ENCODE results near the gene ZNF318.

The ZNF318 gene

GRCh38 chr6:43297644-43298564 is 71.5 kb downstream of the ZNF318 start, which contains the start of gene SLC22A7:
SLC22A7 (plus strand) TSS chr6:43298260; CDS start chr6:43298359, 99 bp downstream.
- no peak for DNase-seq

- no peak for DNase-seq
These were observed 72.5 kb downstream of the ZNF318 start for GRCh38 chr6:43296780-43297497.

- DNase-seq: no peak
These were observed 74.0 kb downstream of the ZNF318 start for GRCh38 chr6:43295456-43295855.

- DNase-seq: no peak
These were observed 74.9 kb downstream of the ZNF318 start for GRCh38 chr6:43294536-43294935.

- DNase-seq: no peak
These were observed 75.7 kb downstream of the ZNF318 start for GRCh38 chr6:43293698-43294097.

- no peak for DNase-seq
These were observed 76.6 kb downstream of the ZNF318 start for GRCh38 chr6:43292763-43293318.

DNA sequence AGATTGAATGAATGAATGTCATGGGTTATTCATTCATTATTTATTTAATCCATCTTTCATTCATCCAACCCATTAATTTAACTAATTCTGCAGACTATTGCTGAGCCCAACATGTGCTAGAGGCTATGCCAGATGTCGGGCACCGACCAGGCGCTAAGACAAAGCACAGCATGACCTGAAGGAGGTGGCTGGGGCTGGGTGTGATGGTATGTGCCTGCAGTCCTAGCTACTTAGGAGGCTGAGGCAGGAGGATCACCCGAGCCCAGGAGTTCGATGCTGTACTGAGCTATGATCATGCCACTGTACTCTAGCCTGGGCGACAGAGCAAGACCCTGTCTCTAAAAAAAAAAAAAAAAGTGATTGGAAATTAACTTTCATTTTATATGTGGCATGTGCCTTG is 77.1 kb downstream of the ZNF318 start:
- no peak for DNase-seq

- DNase-seq: no peak
These were observed 77.7 kb downstream of the ZNF318 start for GRCh38 chr6:43291708-43292107.

GRCh38 chr6:43290905-43291355 is 78.5 kb downstream of the ZNF318 start:
- DNase-seq: no peak

DNA sequence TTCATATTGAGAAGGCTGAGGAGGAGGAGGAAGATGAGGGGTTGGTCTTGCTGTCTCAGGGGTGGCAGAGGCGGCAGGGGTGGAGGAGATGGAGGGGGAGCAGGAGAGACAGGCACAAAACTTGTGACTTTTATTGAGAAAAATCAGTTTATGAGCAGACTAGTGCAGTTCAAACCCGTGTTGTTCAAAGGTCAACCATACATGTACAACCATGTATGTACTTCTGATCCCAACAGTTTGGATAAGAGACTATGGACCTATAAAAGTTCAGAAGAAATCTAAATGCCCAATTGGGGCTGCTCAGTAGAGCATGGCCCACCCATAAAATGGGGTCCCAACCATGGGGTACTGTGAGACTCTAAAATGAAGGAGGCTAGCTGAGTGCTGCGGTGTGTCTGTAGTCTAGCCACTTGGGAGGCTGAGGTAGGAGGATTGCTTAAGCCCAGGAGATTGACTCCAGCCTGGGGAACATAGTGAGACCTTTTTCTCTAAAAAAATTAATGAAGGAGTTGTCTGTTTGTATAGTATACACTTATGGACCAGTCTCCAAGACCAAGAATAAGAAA is 79.0 kb downstream of the ZNF318 start:
- DNase-seq: no peak

DNA sequence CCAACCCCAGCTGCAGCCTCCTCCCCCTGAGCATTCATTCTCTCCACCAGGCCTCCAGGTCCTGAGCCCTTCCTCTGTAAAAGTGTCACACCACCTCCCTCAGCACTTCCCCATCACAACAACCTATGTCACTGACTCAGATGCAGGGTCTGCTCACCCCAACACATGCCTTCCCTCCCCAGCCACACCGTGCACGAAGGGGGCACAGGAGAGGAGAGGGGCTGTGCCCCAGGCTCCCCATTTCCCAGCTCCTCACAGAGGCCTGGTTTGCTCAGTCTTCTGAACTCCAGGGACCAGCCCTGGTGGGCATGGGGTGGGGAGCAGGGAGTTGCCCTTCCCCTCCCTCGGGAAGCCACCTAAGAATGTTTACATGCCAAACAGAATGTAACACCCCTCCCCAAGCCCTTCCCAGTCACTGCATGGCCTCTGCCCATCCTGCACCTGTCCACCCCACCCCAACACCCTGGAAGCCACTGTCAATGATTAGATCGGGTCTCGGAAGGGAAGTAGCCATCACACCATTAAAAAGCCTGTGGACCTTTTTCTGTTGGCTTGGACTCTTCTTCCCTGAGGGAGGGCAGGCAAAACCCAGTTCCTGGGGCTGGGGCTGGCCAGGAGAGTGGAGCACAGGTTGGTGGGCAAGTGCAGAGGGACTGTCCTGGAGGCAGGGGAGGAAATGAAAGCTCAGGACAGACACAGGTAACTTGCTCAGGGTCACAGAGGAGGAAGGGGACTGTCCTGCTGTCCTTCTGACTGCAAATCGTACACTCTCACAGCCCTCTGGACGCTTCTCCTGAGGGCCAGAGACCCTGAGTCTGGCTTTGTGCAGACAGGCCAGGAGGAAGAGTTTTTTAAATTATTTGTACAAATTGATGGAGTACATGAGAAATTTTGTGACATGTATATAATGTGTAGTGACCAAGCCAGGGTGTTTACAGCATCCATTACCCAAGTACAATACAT is 81.4 kb downstream of the ZNF318 start:
- DNase-seq: no peak

- no peak for DNase-seq
These were observed 82.3 kb downstream of the ZNF318 start for GRCh38 chr6:43286980-43287716.

- no peak for DNase-seq
These were observed 82.9 kb downstream of the ZNF318 start for GRCh38 chr6:43286456-43286979.
